Lower leg skin (tissue), 3 donors: Measurements from ENCODE around the gene DEXI.

Experiments used
- CTCF ChIP-seq, 3 donors: fragments of 450-650 bp; IDR thresholded peaks; one replicate each; pipeline ENCODE4 v1.5.1; 2016; ENCODE audit warnings: antibody characterized with exemption in 3 of 3, mild to moderate bottlenecking in 3 of 3, moderate library complexity in 2 of 3
- POLR2A ChIP-seq, 2 donors: fragments of 450-650 bp; IDR thresholded peaks; one replicate each; pipeline ENCODE4 v1.6.1; 2016 to 2017; ENCODE audit warnings: antibody characterized with exemption in 2 of 2, mild to moderate bottlenecking in 1 of 2, moderate library complexity in 1 of 2

DNA sequence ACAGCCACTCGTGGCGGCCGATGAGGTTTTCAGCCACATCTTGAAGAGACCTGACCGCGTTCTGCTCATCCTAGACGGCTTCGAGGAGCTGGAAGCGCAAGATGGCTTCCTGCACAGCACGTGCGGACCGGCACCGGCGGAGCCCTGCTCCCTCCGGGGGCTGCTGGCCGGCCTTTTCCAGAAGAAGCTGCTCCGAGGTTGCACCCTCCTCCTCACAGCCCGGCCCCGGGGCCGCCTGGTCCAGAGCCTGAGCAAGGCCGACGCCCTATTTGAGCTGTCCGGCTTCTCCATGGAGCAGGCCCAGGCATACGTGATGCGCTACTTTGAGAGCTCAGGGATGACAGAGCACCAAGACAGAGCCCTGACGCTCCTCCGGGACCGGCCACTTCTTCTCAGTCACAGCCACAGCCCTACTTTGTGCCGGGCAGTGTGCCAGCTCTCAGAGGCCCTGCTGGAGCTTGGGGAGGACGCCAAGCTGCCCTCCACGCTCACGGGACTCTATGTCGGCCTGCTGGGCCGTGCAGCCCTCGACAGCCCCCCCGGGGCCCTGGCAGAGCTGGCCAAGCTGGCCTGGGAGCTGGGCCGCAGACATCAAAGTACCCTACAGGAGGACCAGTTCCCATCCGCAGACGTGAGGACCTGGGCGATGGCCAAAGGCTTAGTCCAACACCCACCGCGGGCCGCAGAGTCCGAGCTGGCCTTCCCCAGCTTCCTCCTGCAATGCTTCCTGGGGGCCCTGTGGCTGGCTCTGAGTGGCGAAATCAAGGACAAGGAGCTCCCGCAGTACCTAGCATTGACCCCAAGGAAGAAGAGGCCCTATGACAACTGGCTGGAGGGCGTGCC is 35.1 kb downstream of the DEXI start:
- TF ChIP-seq CTCF (IDR thresholded peaks at IDR 0.05) (no peak), POLR2A (IDR thresholded peaks at IDR 0.05) (no peak)
